Hepatocyte (in vitro differentiated cells): ENCODE results near the gene MAPRE2. TPM values are rescaled to one million over a fixed set of nuclear protein-coding genes. Genes with fewer than 3 reads are reported as not detected.

Experiments used
- DNase-seq: peaks from one replicate; pipeline ENCODE4 v3.0.0-alpha.2; 2016; ENCODE audit warnings: low spot score
- H2AFZ ChIP-seq: fragments of 200-600 bp; sonication (generic); 2 replicates; pipeline ENCODE4 v1.6.0; 2016; ENCODE audit warnings: antibody characterized with exemption, mild to moderate bottlenecking
- H3K27ac ChIP-seq: fragments of 200-600 bp; sonication (generic); 2 replicates; pipeline ENCODE4 v1.5.1; 2016; ENCODE audit warnings: mild to moderate bottlenecking
- H3K27me3 ChIP-seq: fragments of 200-600 bp; sonication (generic); 2 replicates; pipeline ENCODE4 v1.6.1; 2016
- H3K36me3 ChIP-seq: fragments of 200-600 bp; sonication (generic); replicated peaks from 2 replicates; pipeline ENCODE4 v1.5.1; 2016; ENCODE audit warnings: low read depth; ENCODE audit not compliant: insufficient read depth
- H3K4me1 ChIP-seq: fragments of 200-600 bp; sonication (generic); 2 replicates; pipeline ENCODE4 v1.5.1; 2016; ENCODE audit warnings: mild to moderate bottlenecking, moderate library complexity; ENCODE audit not compliant: insufficient read depth
- H3K4me2 ChIP-seq: fragments of 200-600 bp; sonication (generic); 2 replicates; pipeline ENCODE4 v1.6.0; 2016
- H3K4me3 ChIP-seq: fragments of 200-600 bp; sonication (generic); 2 replicates; pipeline ENCODE4 v1.5.1; 2016; ENCODE audit warnings: mild to moderate bottlenecking
- H3K79me2 ChIP-seq: fragments of 200-600 bp; sonication (generic); 2 replicates; pipeline ENCODE4 v1.6.0; 2017; ENCODE audit warnings: mild to moderate bottlenecking
- H3K9me2 ChIP-seq: fragments of 200-600 bp; sonication (generic); replicated peaks from 2 replicates; pipeline ENCODE4 v1.6.0; 2017; ENCODE audit warnings: mild to moderate bottlenecking; ENCODE audit not compliant: insufficient read depth
- H3K9me3 ChIP-seq: fragments of 200-600 bp; sonication (generic); 2 replicates; pipeline ENCODE4 v1.5.1; 2016; ENCODE audit warnings: low read depth, mild to moderate bottlenecking
- H4K20me1 ChIP-seq: fragments of 200-600 bp; sonication (generic); 2 replicates; pipeline ENCODE4 v1.6.0; 2016; ENCODE audit warnings: mild to moderate bottlenecking; ENCODE audit not compliant: insufficient read depth, poor library complexity, severe bottlenecking
- EZH2 ChIP-seq: fragments of 200-600 bp; sonication (generic); IDR thresholded peaks from 2 replicates; pipeline ENCODE4 v1.6.1; 2016; ENCODE audit warnings: antibody characterized with exemption, mild to moderate bottlenecking, borderline replicate concordance
- EZH2phosphoT487 ChIP-seq: fragments of 200-600 bp; sonication (generic); IDR thresholded peaks from one replicate; pipeline ENCODE4 v1.6.1; 2018; ENCODE audit warnings: antibody characterized with exemption, mild to moderate bottlenecking, low read depth, moderate library complexity; ENCODE audit not compliant: unreplicated experiment, severe bottlenecking
- WGBS: methylation state at CpG from one replicate; pipeline ENCODE4 v1.1.6; 2016; ENCODE audit warnings: low lambda C conversion rate; ENCODE audit errors: missing lambda C conversion rate; 5-methylcytosine and 5-hydroxymethylcytosine counted together
- polyA plus RNA-seq: library from polyadenylated mRNA; unstranded; fragments of >200 nt; fragmentation: Nextera tagmentation; extraction: Ambion mirVana; gene quantifications from 2 replicates; pipeline ENCODE4 v1.2.1, GENCODE V29; 2016
- total RNA-seq: library from RNA; depleted of rRNA; stranded (reverse); fragments of >200 nt; gene quantifications from 2 replicates; pipeline ENCODE4 v1.2.3, GENCODE V29; 2014
- TF ChIP-seq, protein P1 (sequence below): fragments of 200-600 bp; sonication (generic); IDR thresholded peaks from 2 replicates; pipeline ENCODE4 v1.5.1; 2016; ENCODE audit warnings: antibody characterized with exemption, mild to moderate bottlenecking; ENCODE audit not compliant: poor library complexity

MAPRE2 gene
- total and polyA plus RNA-seq, 2 experiments from 2014 or later = 19.1 to 27.6 TPM

GRCh38 chr18:35043207-35043606 lies 2.0 kb downstream of the MAPRE2 start:
- TF ChIP-seq, protein P1, sequence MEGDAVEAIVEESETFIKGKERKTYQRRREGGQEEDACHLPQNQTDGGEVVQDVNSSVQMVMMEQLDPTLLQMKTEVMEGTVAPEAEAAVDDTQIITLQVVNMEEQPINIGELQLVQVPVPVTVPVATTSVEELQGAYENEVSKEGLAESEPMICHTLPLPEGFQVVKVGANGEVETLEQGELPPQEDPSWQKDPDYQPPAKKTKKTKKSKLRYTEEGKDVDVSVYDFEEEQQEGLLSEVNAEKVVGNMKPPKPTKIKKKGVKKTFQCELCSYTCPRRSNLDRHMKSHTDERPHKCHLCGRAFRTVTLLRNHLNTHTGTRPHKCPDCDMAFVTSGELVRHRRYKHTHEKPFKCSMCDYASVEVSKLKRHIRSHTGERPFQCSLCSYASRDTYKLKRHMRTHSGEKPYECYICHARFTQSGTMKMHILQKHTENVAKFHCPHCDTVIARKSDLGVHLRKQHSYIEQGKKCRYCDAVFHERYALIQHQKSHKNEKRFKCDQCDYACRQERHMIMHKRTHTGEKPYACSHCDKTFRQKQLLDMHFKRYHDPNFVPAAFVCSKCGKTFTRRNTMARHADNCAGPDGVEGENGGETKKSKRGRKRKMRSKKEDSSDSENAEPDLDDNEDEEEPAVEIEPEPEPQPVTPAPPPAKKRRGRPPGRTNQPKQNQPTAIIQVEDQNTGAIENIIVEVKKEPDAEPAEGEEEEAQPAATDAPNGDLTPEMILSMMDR = no peak
- TF ChIP-seq EZH2phosphoT487 (no peak), EZH2 (no peak)

GRCh38 chr18:35045121-35045520 lies 3.9 kb downstream of the MAPRE2 start:
- Histone ChIP-seq H3K4me3 (no peak overlapping the region), H4K20me1 (no peaks in the 10 kb centered on the region), H2AFZ (no peak overlapping the region), H3K27ac (no peak overlapping the region), H3K27me3 (no peaks in the 10 kb centered on the region), H3K36me3 (no peaks in the 10 kb centered on the region), H3K4me2 (peak overlapping the region; percentile 61), H3K9me3 (no peaks in the 10 kb centered on the region), H3K9me2 (no peaks in the 10 kb centered on the region), H3K79me2 (peaks cover 69% of the 10 kb centered on the region), H3K4me1 (peaks cover 15% of the 10 kb centered on the region)
- peak; percentile 30 for DNase-seq
- TF ChIP-seq EZH2phosphoT487 (no peak), EZH2 (no peak)
- TF ChIP-seq, protein P1 = no peak
- WGBS = 34% methylated on average over 4 of the region's 4 CpGs

More at GRCh38 chr18:35043207-35043606, 2.0 kb downstream of the MAPRE2 start:
- H3K9me2 ChIP-seq = no peaks in the 10 kb centered on the region
- H3K4me2 ChIP-seq = peak overlapping the region; percentile 91
- no peaks in the 10 kb centered on the region for H4K20me1 ChIP-seq
- DNase-seq = no peak
- H2AFZ ChIP-seq = no peak overlapping the region
- no peaks in the 10 kb centered on the region for H3K9me3 ChIP-seq
- 63% methylated on average over 5 of the region's 5 CpGs for WGBS
- H3K27me3 ChIP-seq = no peaks in the 10 kb centered on the region
- no peak overlapping the region for H3K4me3 ChIP-seq
- H3K36me3 ChIP-seq = no peaks in the 10 kb centered on the region
- H3K79me2 ChIP-seq = peaks cover 55% of the 10 kb centered on the region
- no peak overlapping the region for H3K27ac ChIP-seq
- peaks cover 15% of the 10 kb centered on the region for H3K4me1 ChIP-seq

GRCh38 chr18:35045806-35046205 lies 4.6 kb downstream of the MAPRE2 start:
- H3K27me3 ChIP-seq = no peaks in the 10 kb centered on the region
- no peak overlapping the region for H3K27ac ChIP-seq
- DNase-seq = no peak
- H4K20me1 ChIP-seq = no peaks in the 10 kb centered on the region
- H2AFZ ChIP-seq = no peak overlapping the region
- H3K79me2 ChIP-seq = peaks cover 73% of the 10 kb centered on the region
- H3K4me2 ChIP-seq = peak overlapping the region; percentile 61
- 54% methylated on average over 2 of the region's 2 CpGs for WGBS
- no peak overlapping the region for H3K4me3 ChIP-seq
- no peaks in the 10 kb centered on the region for H3K9me3 ChIP-seq
- peaks cover 17% of the 10 kb centered on the region for H3K4me1 ChIP-seq
- no peaks in the 10 kb centered on the region for H3K9me2 ChIP-seq
- no peak for TF ChIP-seq EZH2
- TF ChIP-seq EZH2phosphoT487 = no peak
- TF ChIP-seq, protein P1 = no peak
- no peaks in the 10 kb centered on the region for H3K36me3 ChIP-seq
